Activated gamma-delta T cell (primary cell): ENCODE data around the gene SEMA6C.
"Not testable (repeated sequence)": the region's sequence is repeated elsewhere in the genome, so short reads cannot be mapped to it uniquely, and the experiment has no call there.

Experiments used
- DNase-seq: peaks from one replicate; lab custom pipeline; 2025; lab: John Stamatoyannopoulos, UW

The SEMA6C gene

GRCh38 chr1:151131701-151132334 is 14.6 kb downstream of the SEMA6C start:
- no peak for DNase-seq

- no peak for DNase-seq
Measured at GRCh38 chr1:151130987-151131586, 15.3 kb downstream of the SEMA6C start.

GRCh38 chr1:151128800-151129199 is 17.6 kb downstream of the SEMA6C start:
- DNase-seq: no peak

- DNase-seq: no peak
Measured at GRCh38 chr1:151124763-151125403, 21.5 kb downstream of the SEMA6C start.

GRCh38 chr1:151113877-151114276 is 32.6 kb downstream of the SEMA6C start:
- no peak for DNase-seq

- DNase-seq: no peak
Measured at GRCh38 chr1:151108331-151108730, 38.1 kb downstream of the SEMA6C start.

GRCh38 chr1:151106894-151107293 is 39.5 kb downstream of the SEMA6C start:
- DNase-seq: no peak

- DNase-seq: no peak
Measured at GRCh38 chr1:151104630-151105029, 41.8 kb downstream of the SEMA6C start.

- no peak for DNase-seq
Measured at GRCh38 chr1:151098126-151098525, 48.3 kb downstream of the SEMA6C start.

GRCh38 chr1:151097426-151097825 is 49.0 kb downstream of the SEMA6C start:
- not testable (repeated sequence) for DNase-seq

- DNase-seq: no peak
Measured at GRCh38 chr1:151085953-151086559, 60.4 kb downstream of the SEMA6C start.
